HG03108 (cell line): ENCODE measurements around the gene TMEM128.
"Not testable (repeated sequence)": the region's sequence is repeated elsewhere in the genome, so short reads cannot be mapped to it uniquely, and the experiment has no call there.

Source experiments
- ATAC-seq: cut with Tn5 transposase; IDR thresholded peaks from one replicate; pipeline ENCODE4 v1.9.1; 2021; ENCODE audit warnings: moderate library complexity; ENCODE audit not compliant: unreplicated experiment

TMEM128 gene

DNA sequence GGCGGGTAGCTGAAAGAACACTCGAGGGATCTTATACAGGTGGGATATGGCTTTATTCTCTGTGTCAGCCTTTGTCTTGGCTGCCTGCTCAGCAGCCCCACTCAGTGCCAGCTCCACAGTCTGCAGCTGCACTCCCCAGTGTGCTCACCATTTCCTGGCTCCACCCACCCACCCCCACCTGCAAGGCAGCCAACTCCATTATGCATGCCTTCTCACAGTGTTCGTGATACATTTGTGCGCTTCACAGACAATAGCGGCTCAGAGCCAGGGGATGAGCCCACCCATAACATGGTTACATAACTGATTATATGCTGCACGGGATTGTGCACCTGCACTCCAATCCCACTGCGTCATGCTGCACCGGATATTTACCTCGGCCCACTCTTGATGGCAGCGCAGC is 8.8 kb upstream of the TMEM128 start:
- no peak for ATAC-seq

- no peak for ATAC-seq
Observed at GRCh38 chr4:4254666-4255065, 6.6 kb upstream of the TMEM128 start.

DNA sequence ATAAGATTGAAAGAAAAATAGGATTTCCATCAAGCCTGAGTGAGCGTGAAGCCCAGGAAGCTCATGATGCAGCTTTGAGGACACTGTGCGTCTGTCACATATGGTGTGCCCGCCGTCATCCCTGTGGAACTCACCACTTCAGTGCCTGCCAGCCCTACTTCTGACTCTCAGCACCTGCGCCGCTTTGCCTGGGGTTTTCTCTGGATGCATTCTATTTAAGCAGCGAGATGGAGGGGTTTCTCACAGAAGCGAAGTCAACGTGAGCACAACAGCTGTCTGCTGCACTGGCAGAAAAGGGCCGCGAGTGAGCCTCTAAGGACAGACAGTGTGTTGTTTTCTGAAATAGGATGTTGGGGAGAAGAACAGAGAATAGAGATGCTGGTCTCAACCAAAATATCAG is 6.2 kb upstream of the TMEM128 start:
- no peak for ATAC-seq

DNA sequence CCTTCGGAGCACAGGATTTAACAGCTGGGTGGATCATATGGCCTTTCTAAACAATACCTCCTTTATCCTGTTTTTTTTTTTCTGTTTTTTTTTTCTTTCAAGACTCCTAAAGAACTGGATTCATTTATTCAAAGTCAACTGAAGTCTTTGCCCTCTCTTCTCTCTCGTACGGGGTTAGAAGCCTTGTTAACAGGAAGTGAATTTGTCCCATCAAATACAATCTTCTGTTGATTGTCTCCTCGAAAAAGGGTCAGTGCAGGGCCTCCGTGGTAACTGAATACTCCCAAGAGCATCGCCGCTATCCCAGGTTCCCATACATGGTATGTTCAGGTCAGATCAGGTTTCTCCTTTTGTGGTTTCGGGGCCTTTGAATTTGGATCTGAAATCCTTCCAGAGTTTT is 1.8 kb upstream of the TMEM128 start:
- ATAC-seq: no peak

DNA sequence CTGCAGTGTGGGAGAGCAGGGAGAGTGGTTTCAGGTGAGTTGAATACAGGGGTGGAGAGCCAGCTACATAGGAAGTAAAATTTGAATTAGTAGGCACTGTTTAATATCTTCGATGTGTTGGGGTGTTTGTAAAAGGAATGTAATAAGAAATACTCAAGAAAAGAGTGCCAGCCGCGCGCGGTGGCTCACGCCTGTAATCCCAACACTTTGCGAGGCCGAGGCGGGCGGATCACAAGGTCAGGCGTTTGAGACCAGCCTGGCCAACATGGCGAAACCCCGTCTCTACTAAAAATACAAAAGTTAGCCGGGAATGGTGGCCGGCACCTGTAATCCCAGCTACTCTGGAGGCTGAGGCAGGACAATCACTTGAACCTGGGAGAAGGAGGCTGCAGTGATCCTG is 1.3 kb upstream of the TMEM128 start:
- ATAC-seq: not testable (repeated sequence)

DNA sequence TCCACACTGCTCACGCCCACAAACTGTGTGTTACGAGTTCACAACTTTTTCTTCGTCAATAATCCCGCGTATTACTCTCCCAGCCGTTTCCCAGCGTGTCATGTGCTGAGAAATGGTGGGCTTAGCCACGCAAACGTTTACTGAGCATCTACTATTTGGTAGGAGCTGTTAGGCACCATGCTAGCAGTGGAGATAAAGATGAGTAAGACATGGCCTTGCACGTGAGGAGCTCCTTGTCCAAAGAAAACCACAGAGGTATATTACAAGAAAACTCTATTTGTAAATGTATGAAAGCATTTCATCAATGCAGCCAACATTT is 821 bp upstream of the TMEM128 start:
- ATAC-seq: no peak

GRCh38 chr4:4247696-4248028 is 361 bp downstream of the TMEM128 start:
- ATAC-seq: no peak

DNA sequence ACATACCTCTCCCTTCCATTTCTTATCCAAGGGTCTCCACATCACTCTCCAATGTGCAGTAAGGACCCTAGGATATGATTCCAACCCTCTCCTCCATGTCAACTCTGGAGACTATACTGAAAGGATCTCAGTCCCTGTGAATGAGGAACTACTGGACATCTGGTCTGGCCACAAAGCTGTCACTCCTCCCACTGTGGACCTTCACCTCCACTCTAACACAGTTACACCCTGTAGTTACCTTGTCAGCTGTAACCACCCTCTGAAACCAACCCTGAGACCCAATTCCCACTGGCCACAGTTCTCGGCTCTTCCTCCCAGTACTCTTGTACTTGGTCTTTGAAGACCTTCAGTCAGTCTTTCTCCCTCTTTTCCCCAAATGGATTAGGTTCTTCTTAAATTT is 2.9 kb downstream of the TMEM128 start:
- no peak for ATAC-seq

DNA sequence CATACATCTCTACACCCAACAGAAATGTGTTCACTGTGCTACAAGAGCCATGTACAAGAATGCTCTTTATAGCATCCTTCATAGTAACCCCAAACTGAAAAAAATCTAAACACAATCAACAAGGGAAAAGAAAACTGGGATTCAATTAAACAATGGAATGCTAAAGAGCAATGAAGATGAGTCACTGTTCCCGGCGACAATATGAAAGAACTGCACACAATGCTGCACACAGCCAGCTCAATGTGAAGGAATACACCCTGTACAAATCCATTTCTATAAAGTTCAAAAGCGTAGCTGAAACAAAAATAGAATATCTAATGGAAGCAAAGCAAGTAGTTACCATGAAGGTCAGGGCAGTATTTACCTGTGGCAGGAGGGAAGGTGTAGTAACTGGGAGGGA is 8.5 kb downstream of the TMEM128 start:
- not testable (repeated sequence) for ATAC-seq

GRCh38 chr4:4233610-4234009 is 14.4 kb downstream of the TMEM128 start:
- ATAC-seq: no peak

DNA sequence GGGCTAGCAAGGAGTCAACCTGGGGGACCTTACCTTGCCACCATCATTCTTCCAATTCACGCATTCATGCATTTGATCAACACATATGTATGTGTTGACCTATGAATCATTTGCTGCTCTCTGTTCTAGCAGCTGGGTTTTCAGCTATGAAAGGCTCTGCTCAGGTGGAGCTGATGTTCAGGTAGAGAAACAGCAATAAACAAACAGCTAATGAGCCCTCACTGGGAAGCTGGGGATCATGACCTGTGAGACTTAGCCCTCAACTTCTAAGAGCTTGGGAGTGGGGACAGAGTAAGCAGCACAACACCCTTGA is 19.7 kb downstream of the TMEM128 start:
- ATAC-seq: no peak

DNA sequence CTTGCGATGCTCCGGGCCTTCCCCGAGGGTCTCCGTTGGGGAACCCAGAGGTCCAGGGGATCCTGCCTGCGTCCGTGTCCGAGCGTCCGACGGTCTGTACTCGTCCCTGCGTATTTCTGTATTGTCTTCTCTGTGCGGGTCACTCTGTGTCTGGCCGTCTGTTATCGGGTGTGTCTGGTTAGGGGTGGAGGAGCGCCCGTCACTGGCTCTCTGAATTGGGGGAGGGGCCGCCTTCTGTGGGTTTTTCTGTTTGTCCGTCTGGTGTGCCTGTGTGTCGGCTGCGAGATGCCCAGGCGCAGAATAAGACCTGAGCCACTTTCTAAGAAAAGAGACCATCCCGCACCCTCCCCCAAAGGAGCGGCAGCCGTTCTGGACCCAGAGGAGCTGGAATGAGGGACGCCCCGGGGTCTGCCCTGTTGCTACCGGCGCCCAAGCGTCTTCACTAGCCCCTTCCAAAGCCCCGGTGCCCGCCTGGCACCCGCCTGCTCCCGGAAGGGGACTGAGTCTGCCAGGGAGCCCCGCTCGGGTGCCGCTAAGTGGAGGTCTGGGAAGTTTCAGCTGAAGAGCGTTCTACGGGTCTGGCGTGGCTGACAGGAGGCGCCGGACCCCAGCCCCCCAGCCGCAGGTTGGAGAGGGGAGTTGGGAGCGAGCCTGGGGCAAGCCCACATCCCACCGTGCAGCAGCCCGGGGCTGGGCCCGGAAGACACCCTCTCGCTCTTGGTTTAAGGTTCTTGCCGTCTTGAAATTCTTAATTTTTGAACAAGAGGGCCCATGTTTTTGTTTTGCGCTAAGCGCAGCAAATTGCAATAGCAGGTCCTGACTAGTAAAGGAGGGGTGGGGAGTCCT is 20.3 kb downstream of the TMEM128 start:
- ATAC-seq: no peak

- ATAC-seq: no peak
Observed at GRCh38 chr4:4226606-4227438, 21.2 kb downstream of the TMEM128 start, which contains the start of gene OTOP1. OTOP1 (minus strand) TSS chr4:4226929; CDS start chr4:4226864, 65 bp downstream.

DNA sequence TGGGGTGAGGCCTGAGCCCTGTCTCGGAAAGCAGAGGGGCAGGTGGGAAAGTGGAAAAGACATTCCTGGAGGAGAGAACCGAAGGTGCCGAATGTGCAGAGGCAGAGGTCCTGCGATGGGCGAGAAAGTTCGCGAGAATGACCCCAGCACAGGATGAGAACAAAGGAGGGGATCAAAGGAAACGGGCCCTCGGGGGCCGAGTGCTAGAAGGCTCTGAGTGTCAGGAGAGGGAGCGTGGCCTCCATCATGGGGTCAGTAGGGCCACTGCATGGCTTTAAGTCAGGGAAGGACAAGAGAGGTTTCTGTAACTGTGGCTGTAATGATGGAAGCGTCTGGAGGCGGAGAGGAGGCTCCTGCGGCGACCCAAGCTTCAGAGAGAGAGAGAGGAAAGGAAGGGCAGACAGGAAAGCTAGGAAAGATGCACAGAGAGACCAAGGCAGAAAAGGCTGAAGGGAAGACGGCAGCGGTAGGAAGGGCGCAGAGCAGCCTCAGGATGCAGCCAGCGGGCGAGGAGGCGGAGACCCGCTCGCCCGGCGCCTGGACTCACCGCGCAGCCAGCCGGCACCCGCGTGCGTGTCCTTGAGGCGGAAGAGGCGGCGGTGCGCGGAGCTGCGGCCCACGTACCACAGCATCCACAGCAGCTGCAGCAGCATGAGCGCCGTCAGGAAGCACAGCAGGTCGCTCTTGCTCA is 22.0 kb downstream of the TMEM128 start:
- no peak for ATAC-seq

DNA sequence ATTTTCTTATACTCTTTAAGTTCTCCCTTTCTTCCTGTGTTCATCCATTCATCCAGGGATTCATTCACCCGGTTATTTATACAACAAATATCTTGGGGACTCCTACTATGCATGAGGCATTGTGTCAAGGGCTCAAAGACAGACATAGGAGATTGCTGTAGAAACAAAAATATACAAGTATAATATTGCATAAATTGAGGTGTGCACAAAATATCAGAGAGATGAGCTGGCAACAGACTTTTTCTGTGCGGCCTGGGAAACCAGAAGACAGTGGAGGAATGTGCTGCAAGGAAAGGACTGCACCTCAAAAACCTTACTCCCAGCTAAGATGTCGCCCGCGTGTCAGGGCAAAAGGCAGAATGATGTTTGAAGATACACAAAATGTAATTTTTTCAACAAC is 30.9 kb downstream of the TMEM128 start:
- no peak for ATAC-seq

DNA sequence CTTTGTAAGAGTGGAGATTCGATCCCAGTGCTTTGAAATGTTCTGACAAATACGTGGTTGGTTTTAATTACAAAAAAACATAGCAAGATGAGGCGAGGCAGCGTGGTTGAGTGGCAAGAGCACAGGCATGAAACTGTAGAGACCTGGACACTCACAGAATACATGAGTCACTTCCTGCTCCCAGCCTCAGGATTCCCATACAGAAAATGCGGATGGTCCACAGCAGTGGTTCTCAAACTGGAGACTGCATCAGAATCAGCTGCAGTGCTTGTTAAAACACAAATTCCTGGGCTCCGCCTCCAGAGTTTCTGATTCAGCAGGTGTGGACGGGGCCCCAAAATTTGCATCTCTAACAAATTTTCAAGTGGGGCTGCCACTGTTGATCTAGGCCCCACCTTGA is 31.4 kb downstream of the TMEM128 start:
- ATAC-seq: no peak

DNA sequence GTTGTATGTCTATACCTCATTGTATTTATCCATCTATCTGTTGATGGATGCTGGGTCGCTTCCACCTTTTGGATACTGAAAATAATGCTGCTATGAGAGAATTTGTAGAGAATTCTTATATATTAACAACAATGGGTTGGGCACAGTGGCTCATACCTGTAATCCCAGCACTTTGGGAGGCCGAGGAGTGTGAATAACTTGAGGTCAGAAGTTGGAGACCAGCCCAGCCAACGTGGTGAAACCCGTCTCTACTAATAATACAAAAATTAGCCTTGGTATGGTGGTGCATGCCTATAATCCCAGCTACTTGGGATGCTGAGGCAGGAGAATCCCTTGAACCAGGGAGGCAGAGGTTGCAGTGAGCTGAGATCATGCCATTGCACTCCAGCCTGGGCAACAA is 34.3 kb downstream of the TMEM128 start:
- ATAC-seq: not testable (repeated sequence)

DNA sequence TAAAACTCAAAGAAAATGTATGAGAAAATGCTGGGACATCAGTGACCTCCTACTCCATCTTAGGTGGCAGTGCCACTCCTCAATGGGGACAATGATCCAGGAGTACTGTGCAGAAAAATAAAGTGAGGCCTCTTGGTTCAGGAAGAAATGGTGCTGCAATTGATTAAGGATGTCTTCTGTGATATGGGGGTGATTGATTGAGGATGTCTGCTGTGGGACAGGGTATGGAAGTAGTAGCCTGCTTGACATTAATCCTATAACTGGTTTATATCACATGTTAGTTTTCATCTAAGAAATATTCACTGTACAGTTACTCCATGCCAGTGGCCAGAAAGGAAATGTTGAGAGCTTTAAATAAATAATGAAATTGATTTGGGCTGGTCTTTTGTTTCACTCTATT is 41.8 kb downstream of the TMEM128 start:
- ATAC-seq: no peak

GRCh38 chr4:4204401-4204745 is 43.6 kb downstream of the TMEM128 start:
- no peak for ATAC-seq

DNA sequence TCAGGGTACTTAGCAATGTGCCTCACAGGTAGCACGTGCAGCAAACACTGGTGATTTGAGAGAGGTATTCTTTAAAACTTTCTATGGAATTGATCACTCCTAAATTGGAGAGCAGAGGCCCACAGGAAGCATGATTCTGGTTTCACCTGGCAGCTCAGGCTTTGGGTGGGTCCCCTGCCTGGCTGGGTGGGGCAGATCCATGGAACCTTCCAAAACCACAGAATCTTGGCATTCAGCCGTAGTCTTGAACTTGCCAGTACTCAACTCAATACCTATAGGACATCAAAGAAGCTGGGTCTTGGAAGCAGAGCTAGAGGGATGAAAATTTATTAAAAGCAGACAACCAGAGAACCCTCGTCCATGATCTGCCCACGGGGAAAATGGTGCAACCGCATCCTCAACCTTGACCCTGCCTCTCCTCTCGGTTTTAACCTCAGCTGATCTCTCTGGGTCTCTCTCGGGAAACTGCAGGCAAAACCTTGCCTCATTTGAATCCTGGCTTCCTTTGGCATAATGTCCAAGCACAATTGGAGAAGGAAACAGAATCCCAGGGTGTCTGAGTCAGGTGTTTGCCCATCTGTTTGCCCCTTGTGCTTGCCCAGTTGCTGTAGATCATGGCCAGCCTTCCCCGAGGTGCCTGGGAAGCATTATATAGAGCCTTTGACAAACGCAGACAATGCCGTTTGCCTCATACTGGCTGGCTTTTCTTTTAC is 44.2 kb downstream of the TMEM128 start:
- no peak for ATAC-seq

DNA sequence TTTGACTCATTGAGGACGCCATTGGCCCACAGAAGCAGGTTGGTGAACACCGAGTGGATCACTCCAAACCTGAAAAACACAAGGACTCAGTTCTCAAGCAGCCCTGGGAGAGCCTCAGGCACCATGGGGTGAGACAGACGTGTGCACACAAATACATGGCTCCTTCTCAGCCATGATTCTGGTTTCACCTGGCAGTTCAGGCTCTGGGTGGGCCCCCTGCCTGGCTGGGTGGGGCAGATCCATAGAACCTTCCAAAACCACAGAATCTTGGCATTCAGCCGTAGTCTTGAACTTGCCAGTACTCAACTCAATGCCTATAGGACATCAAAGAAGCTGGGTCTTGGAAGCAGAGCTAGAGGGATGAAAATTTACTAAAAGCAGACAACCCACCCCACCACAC is 45.5 kb downstream of the TMEM128 start:
- no peak for ATAC-seq
